ENCODE data around the gene ANO6.
"Not testable (repeated sequence)": the region's sequence is repeated elsewhere in the genome, so short reads cannot be mapped to it uniquely, and the experiment has no call there.

The ANO6 gene

DNA sequence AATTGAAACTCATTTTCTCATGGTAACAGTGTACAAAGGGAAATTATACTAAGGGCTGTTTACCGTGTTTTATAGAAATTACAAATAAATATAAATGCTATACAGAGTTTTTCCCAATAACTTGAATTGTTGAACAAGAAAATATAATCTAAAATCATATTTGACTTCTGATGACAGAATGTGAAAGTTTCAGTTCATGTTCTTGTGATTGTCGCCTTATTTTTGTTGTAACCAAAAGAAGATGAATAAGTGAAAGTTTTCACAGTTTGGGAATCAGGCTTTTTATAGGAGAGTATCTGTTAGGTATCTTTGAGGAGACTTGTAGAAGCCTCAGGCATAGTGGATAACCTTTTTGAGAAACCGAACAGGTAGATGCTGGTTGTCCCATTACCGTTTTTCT, 28.1 kb downstream of the ANO6 start:
- DNase-seq, result no peak

DNA sequence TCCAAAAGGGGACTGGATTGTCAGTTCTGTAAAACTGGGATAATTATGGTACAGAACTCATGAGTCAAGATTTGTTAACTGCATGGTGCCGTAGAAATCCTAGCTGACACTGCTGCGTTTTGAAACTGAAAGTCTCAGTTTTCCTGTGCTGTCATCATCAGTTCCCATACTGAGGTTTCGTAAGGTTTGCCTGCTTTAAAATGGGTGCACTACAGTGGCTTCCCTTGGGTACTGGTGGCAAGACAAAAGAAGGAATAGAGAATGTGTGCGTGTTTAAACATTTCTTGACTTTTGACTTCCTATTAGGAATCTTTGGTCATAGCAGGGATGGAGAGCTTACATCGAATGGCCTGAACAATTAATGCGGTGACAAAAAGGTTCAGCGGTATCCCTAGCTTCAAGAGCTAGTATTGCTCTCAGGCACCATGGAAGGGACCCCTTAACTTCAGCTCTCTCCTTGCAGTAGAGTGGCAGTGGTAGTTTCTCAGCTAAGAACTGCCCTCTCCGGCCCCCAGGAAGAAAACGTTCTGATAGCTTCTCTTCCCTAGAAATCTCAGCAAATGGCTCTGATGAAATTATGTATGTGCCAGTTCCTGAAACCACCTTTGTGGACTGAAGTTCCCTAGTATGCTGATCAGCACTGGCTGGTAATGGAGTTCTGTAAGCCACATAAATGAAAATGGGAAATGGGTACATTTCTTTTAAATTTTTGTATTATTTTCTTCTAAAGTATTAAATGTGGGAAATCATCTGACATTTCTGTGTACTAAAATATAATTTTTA, 28.9 kb downstream of the ANO6 start:
- no peak for DNase-seq

DNA sequence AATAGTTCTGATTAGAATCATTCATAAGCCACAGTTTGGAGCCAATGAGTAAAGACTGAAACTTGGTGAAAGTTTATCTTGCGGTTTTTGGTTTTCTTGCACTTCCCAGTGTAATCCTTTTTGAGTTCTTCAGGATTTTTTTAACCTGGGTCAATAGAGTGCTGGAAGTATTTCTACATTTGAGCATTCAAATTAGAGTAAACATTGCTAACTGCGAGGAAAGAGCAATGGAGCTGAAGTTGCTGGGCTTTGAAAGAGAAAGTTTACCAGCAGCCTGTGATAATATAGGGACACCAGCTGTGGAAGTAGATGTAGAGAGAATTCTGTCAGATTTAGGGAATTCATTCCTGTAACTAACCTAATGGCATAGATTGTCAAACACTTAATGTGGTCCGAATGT, 30.3 kb downstream of the ANO6 start:
- DNase-seq, result no peak

DNA sequence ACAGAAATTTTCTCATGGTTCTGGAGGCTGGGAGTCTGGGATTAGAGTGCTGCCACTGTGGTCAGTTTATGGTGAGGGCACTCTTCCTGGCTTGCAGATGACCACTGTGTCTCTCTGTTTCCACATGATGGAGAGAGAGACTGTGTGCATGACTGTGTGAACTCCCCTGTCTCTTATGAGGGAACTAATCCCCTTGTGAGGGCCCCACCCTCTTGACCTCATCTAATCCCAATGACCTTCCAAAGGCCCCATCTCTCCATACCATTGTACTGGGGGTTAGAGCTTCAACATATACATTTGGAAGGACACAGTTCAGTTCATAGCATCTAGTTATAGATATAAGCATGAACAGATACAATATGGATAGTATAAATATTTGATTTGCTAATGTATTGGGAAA, 31.7 kb downstream of the ANO6 start:
- DNase-seq, result no peak

GRCh38 chr12:45248095-45248494, 32.2 kb downstream of the ANO6 start:
- DNase-seq, result no peak

- no peak for DNase-seq
Observed at GRCh38 chr12:45254254-45254653, 38.4 kb downstream of the ANO6 start.

- DNase-seq, result no peak
Observed at GRCh38 chr12:45256721-45257120, 40.8 kb downstream of the ANO6 start.

DNA sequence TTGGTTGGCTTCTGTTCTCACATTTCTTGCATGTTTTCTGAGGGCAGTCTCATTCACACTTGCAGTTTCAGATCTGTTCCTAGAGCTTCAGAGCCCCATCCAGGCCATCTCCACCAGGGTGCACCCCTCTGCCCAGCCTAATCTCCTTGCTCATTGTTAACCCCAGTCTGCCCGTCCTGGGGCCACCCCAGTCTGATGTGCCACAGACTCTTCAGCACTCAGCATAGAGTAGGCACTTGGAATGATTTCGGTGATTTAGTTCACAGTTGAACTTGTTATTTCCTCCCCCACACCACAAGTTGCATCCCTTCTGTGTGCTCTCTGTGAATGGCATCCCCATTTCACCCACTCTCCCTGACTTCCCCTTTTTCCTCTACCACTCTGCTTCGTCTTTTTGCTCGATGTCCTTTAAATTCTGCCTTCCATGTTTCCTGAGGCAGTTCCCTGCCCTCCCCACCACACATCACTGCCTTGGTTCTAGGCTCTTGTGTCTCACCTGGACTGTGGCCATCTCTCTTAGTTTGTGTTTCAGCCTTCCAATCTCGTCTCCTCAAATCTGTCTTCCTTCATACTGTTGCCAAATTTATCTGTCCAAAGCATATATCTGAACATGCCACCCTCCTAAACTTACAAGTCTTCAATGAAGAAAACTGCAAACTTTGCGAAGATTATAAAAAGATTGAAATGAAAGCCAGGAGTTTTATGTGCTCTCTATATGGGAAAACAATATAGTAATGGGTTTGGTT, 41.5 kb downstream of the ANO6 start:
- DNase-seq, result no peak

GRCh38 chr12:45259675-45260074, 43.8 kb downstream of the ANO6 start:
- DNase-seq, result no peak

GRCh38 chr12:45260104-45260815, 44.4 kb downstream of the ANO6 start:
- no peak for DNase-seq

GRCh38 chr12:45260854-45261253, 45.0 kb downstream of the ANO6 start:
- no peak for DNase-seq

DNA sequence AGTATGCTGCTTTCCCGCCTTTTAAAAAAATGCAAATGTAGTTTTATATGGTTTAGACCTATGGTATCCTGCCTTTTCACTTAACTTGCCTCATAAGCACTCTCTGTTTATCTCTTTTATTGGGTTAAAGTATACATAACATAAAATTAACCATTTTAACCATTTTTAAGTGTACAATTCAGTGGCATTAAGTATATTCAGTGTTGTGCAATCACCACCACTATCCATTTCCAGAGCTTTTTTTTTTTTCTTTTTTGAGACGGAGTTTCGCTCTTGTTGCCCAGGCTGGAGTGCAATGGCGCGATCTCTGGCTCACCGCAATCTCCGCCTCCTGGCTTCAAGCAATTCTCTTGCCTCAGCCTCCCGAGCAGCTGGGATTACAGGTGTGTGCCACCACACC, 46.3 kb downstream of the ANO6 start:
- DNase-seq, result not testable (repeated sequence)

DNA sequence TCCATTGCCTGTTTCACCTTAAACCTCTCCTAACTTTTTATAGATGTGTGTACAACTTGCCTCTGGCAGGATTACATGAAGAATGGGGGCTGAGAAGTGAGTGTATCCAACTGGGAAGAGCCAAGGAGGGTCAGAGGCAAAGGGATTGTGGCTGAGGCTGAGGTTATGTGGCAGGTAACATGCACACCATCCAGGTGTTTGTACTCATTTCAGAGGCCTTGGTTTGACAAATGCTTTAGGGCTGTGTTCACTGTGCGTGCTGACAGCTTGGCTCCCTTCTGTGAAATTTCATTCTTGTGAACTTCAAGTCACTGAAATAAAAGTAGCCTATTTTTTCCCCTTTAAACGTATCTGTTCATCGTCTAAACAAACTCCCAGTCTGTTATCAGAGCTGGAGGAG, 47.7 kb downstream of the ANO6 start:
- DNase-seq, result no peak

GRCh38 chr12:45268672-45269411, 52.9 kb downstream of the ANO6 start:
- no peak for DNase-seq

- DNase-seq, result no peak
Observed at GRCh38 chr12:45269412-45269751, 53.5 kb downstream of the ANO6 start.

DNA sequence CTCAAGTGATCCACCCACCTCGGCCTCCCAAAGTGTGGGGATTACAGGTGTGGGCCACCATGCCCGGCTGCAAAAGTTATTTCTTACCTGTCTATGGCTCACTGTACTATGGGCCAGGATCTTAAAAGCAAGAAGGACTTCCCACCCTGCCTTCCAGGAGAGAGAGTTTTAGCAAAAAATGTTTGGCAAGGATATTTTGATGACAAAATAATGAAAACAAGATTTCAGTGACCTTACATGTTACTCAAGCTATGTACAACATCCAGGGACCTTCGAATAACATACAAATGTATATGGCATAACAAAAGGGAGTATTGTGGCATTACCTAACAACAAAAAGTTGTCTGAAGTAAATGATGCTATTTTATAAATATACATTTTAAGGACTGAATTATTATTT, 55.1 kb downstream of the ANO6 start:
- no peak for DNase-seq

- no peak for DNase-seq
Observed at GRCh38 chr12:45273717-45274271, 57.9 kb downstream of the ANO6 start.

DNA sequence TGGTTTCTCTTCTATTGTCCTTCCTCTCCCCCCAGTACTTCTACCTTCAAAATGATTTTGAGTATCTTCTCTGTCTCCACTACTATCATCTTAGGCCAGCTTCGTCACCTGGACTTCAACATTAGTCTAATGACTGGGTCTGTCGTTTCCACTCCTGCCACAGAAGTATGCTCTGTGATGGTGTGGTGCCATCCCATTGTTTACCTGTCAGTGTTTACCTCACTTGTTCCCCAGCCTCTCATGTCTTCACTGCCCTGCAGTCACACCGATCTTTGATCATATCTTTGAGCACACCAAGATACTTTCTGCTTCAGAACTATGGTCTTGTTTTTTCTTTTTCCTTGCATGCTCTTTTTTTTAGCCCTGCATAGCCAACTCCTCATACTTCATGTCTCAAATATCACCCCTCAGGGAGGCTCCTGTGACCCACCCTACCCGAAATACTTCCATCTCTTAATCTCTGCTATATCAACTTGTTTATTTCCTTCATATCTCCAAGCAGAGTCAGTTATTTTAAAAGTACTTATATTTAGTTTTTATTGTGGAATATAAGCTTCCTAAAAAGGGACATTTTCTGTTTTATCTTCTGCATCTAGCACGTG, 60.4 kb downstream of the ANO6 start:
- no peak for DNase-seq

DNA sequence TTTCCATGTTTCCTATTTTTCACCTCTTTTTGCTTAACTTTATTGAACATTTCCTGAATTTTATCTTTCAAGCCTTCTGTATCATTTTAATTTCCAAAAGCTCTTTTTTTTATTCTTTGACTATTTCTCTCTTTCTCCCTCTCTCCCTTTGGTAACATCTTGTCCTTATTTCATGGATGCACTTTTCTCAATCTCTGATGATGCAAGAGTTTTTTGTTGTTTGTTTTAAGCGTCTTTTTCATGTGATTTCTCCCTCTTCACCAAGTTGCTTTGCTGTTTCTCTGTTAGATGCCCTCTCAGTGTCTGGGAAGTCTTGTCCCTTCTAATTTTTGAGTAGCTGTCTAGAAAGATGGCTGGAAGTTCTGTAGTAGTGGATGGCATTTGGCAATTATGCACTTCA, 62.6 kb downstream of the ANO6 start:
- no peak for DNase-seq

DNA sequence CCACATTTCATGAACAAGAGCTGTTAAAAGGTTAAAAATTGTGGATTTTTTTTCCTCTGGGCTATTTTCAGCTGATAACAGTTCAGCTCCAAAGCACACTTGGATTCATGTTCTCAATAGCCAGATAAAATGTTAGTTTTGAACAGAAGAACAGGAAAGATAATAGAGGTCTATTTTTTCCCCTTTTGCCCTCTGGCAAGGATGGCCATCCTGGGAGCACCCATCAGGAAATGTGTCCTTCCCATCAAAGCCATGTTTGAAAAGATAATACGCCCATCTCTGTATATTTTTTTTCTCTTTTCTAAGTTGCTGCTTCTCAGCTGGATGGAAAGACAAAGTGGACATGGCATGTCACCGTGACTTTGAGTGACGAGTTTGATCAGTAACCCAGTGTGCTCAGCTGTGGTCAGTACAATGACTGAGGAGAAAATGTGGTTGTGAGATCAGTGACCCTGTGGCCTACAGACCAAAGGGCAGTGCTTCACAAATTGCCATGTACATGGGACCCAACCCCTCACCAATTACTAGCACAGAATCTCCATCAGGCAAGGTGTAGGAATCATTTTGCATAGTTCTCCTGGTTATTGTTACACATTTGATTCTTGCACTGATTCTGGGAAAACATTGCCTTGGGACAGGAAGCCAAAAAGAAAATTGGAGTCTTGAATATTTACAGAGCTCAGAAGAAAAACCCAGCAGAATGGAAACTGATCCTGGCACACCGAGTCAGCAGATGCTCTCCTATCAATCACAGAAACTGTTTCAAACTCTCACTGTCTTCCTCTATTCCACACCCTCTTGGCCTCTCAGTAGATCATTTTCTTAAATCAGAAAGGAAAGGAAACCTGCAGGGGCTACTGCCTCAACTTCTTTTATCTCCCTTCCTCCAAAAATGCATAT, 64.3 kb downstream of the ANO6 start:
- DNase-seq, result no peak

DNA sequence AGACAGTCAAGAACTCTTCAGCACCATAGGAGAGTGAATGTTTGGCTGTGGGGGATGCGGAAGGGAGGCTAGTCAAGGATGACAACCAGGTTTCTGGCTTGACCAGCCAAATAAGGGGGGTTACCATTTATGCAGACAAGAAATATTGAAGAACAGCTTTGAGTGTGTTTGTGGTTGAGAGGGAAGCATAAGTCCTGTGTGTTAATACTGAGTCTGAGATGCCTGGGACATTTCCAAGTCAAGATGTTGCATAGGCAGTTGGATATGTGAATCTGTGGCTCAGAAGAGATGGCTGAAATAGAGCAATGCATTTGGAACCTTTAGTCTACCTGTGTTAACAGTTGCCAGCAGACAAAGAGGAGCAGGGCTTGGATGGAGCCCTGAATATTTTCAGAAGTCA, 66.1 kb downstream of the ANO6 start:
- DNase-seq, result no peak

- DNase-seq, result no peak
Observed at GRCh38 chr12:45282411-45282810, 66.5 kb downstream of the ANO6 start.

All from NCI-H510A (cell line).